HG02970 (cell line): Measurements from ENCODE around the gene PDP2.
"Not testable (repeated sequence)": the region's sequence is repeated elsewhere in the genome, so short reads cannot be mapped to it uniquely, and the experiment has no call there.

ENCODE experiments used
- ATAC-seq: cut with Tn5 transposase; IDR thresholded peaks from one replicate; pipeline ENCODE4 v1.9.1; 2021; ENCODE audit warnings: mild to moderate bottlenecking, moderate library complexity, moderate number of reproducible peaks; ENCODE audit not compliant: unreplicated experiment, low FRiP score

PDP2 gene

GRCh38 chr16:66881964-66882508 is 1.7 kb downstream of the PDP2 start:
- ATAC-seq: no peak

DNA sequence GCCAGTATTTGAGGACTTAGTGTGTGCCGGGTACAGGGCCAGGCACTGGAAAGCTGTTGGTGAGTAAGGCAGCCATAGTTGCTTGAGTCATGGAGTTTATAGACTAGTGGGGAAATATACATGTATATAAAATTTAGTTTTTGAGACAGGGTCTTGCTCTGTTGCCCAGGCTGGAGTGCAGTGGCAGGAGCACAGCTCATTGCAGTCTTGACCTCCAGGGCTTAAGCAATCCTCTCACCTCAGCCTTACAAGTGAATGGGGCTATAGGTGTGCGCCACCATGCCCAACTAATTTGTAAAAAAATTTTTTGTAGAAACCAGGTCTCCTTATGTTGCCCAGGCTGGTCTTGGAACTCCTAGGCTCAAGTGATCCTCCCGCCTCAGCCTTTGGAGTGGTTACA is 2.4 kb downstream of the PDP2 start:
- no peak for ATAC-seq

DNA sequence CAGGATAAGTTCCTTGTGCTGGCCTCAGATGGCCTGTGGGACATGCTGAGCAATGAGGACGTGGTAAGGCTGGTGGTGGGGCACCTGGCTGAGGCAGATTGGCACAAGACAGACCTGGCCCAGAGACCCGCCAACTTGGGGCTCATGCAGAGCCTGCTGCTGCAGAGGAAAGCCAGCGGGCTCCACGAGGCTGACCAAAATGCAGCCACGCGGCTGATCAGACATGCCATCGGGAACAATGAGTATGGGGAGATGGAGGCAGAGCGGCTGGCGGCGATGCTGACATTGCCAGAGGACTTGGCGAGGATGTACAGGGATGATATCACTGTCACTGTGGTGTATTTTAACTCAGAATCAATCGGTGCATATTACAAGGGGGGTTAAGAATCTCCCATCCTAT is 5.2 kb downstream of the PDP2 start:
- ATAC-seq: no peak

DNA sequence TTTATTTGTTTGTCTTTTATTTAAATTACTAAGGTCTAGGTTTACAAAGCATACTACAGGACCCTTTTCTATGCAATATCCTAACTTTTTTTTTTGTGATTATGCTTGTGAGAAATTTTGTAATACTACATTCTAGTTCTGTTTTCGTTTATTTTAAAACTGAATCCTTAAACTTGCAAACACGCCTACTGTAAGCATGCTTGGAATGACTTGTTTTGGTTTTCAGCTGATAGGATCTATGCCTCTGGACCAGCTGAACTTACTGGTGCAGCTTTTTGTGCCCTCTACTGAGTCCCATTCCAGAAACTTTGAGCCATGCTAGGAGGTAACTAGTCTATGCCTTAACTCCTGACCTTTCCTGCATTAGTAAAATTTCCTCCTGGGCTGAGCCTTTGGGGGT is 6.0 kb downstream of the PDP2 start:
- no peak for ATAC-seq

DNA sequence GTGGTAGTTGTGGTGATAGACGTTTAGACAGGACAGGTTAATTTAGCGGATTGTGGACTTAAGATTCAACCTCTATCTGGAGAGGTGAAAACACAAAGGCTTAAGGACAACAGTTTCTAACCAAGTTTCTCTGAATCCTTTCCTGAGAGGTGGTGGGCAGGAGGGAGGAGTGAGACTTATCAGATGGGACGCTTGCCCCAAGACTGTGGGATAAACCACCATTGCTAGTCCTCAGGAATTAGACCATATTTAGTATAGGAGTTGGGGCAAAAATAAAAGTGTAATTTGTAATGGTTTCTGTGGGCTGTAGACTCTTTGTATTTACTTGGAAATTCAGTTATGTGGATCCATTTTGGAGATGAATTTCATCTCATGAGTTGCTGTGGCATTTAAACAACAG is 6.6 kb downstream of the PDP2 start:
- ATAC-seq: no peak

- ATAC-seq: no peak
Measured at GRCh38 chr16:66888647-66889615, 8.6 kb downstream of the PDP2 start.

DNA sequence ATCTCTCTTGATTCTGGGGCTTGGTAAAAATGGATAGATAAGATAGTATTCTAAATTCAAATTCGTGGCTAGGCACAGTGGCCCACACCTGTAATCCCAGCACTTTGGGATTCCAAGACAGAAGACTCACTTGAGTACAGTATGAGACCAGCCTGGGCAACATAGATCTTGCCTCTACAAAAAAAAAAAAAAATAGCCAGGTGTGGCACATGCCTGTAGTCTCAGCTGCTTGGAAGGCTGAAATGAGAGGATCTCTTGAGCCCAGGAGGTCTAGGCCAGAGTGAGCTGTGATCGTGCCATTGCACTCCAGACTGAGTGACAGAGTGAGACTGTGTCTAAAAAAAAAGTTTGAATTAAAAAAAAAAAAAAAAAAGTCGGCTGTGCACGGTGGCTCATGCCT is 9.3 kb downstream of the PDP2 start:
- no peak for ATAC-seq

- ATAC-seq: no peak
Measured at GRCh38 chr16:66890799-66891198, 10.5 kb downstream of the PDP2 start.

GRCh38 chr16:66891360-66891759 is 11.0 kb downstream of the PDP2 start:
- ATAC-seq: no peak

DNA sequence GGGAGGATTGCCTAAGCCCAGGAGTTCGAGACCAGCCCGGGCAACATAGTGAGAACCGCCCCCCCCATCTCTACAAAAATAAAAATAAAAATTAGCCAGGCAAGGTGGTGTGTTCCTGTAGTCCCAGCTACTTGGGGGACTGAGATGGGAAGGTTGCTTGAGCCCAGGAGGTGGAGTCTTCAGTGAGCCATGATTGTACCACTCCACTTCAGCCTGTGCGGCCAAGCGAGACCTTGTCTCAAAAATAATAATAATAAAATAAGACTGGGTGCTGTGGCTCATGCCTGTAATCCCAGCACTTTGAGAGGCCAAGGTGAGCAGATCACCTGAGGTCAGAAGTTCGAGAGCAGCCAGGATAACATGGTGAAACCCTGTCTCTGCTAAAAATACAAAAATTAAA is 11.5 kb downstream of the PDP2 start:
- no peak for ATAC-seq

DNA sequence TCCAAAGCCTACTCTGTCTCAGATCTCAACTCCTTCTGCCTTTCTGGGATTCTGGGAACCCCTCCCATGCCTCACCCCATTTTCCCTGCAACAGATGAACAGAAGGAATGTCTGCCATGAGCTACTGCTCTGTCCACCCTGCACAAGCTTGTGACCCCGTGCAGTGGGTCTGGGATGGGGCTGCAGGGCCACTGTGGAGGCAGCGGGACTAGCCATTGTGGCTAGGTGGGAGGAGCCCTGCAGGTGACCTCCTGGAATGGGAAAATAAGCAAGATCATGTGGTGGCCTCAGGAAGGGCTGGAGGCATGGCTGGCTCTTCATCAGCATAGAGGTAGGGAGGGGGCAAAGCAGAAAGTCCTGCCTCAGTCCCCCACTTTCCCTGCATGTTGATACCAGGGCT is 13.7 kb downstream of the PDP2 start:
- ATAC-seq: no peak

DNA sequence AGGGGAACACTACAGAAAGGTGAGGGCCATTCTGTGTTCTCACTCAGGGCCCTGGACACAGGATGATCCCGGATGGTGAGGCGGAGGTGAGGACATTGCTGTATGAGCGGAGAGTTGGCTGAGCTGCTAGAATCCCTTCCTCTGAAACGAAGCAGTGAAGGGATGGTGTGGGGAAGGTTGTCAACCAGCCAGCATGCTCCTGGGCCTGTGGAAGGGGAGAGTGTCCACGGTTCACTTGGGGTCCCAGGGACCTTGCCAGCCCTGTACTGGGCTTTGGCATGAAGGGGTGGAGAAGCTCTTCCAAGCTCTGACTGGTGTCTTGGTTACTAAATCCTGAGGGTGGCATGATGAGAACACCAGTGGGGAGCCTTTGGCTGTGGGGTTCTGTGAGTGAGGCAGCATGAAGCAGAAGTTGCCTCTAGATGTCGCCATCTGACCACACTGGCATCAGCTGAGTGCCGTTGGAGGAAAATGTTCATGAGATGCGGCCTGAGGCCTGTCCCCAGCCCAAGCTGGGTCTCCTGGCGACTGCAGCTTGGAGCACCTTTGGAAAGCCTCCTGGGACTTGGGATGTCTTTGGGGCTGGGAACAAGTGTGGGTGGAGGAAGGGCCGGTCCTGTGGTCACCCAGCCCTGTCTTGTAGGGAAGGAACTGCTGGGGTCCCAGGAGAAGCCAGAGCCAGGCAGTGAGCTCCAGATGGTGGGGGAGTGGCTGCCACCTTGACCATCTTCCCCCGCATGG is 14.8 kb downstream of the PDP2 start:
- ATAC-seq: no peak

- no peak for ATAC-seq
Measured at GRCh38 chr16:66895689-66895979, 15.3 kb downstream of the PDP2 start.

DNA sequence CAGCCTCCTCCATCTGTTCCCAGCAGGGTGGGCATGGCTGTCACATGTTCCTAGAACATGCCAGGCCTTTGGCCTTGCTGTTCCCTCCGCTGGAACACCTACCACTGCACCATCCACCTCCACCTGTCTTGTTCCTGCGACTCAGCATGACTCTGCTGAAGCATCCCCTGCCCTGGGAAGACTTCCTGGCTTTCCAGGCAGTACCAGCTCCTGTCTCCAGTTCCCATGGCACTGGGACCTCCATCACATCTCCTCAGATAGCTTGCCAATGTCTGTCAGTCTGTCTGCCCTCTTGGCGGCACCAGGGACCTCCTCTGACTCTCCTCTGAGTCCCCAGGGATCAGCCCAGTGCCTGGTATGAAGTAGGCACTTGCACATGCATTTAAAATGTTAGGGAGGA is 15.7 kb downstream of the PDP2 start:
- ATAC-seq: no peak

DNA sequence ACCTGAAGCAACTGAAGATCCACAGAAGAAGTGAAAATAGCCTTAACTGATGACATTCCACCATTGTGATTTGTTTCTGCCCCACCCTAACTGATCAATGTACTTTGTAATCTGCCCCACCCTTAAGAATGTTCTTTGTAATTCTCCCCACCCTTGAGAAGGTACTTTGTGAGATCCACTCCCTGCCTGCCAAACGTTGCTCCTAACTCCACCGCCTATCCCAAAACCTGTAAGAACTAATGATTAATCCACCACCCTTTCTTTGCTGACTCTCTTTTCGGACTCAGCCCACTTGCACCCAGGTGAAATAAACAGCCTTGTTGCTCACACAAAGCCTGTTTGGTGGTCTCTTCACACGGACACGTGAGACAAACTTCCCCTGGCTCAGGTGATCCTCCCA is 16.4 kb downstream of the PDP2 start:
- not testable (repeated sequence) for ATAC-seq

DNA sequence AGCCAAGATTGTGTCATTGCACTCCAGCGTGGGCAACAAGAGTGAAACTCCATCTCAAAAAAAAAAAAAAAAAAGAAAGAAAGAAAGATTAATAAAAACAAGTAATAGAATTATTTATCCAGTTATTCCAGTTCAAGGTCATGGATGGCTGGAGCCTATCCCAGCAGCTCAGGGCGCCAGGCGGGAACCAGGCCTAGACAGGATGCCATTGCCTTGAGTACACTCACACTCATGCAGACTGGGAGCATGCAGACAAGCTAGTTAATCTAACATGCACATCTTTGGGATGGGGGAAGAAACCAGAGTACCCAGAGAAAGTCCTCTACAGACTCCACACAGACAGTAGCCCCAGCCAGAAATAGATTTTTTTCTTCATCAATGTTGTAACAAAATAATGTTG is 17.9 kb downstream of the PDP2 start:
- no peak for ATAC-seq

DNA sequence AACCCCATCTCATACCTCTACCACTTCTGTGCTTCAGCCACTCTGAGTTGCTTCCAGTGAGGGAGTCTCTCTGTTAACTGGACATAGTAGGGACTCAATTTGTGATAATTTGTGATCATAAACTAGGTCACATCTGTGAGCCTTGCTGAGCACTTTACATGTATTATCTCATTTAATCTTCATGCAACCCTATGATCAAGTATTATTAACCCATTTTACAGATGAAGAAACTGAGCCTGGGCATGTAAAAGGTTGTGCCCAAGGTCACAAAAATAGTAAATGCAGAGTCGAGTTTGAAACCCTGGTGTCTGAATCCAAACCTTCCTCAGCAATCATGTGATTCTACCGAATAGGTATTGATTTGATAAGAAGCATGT is 18.6 kb downstream of the PDP2 start:
- ATAC-seq: no peak

GRCh38 chr16:66899310-66899944 is 19.1 kb downstream of the PDP2 start:
- ATAC-seq: no peak

DNA sequence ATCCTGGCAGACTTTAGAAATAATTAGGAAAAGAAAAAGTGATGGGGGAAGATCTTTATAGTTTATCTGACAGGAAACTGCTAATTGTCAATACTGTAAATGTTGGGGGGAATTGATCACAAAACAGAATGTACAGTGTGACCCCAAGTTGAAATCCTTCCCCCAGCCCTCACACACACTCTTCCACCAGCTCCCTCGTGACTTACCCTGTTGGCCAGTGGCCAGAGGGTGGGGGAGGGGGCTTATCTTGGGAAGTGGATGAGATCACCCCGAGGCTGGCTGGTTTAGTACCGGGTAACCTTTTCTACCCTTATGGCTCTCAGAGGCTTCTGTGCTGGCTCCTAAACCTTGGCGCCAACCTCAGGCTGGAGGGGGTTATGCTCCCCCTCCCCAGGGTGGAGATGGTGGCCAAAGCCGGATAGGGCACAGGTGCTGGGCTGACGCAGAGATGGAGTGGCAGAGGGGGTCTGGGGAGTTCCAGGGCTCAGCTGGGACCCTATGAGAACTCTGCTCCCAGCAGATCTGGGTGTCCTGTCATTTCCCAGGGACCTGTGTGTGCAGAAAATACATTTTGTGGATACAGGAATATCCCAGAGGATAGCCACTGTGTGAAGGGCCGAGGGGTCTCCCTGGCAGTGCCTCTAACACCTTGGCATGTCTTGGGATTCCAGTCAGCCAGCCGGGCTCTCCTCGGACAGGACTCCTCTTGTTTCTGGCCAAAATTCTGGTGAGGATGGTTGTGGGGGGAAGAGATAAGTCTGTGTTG is 19.8 kb downstream of the PDP2 start:
- no peak for ATAC-seq

- no peak for ATAC-seq
Measured at GRCh38 chr16:66900721-66901441, 20.6 kb downstream of the PDP2 start.
